ENCODE data around the gene ARHGAP6. TPM values are rescaled to one million over a fixed set of nuclear protein-coding genes. Genes with fewer than 3 reads are reported as not detected.

Gene ARHGAP6
- total and polyA plus RNA-seq, 8 donors: 7.0 to 25.4 (median 20.5) TPM

DNA sequence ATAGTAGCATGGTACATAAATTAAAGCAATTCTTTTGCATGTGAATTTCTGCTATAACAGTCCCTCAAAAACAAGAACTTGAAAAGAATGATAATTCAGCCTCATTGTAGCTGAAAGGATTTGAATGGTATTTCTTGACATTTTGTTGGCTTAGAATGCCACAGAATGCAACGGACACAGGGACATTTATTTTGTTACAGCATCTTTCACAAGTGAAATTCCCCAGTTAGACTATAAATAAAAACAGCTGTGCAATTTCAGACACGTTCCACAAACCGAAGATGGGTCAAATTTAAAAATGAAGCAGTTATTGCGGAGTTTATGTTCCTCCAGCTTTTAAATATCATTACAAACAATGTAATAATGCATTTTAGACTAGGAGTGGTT lies 455.3 kb downstream of the ARHGAP6 start:
- no peak for ATAC-seq
- peak in 1 of 4 donors; percentile 24 for DNase-seq
- H3K4me3 ChIP-seq: no peak overlapping the region
- H3K27ac ChIP-seq: no peak overlapping the region
- no peaks in the 10 kb centered on the region for H3K36me3 ChIP-seq
- TF ChIP-seq, protein P1, sequence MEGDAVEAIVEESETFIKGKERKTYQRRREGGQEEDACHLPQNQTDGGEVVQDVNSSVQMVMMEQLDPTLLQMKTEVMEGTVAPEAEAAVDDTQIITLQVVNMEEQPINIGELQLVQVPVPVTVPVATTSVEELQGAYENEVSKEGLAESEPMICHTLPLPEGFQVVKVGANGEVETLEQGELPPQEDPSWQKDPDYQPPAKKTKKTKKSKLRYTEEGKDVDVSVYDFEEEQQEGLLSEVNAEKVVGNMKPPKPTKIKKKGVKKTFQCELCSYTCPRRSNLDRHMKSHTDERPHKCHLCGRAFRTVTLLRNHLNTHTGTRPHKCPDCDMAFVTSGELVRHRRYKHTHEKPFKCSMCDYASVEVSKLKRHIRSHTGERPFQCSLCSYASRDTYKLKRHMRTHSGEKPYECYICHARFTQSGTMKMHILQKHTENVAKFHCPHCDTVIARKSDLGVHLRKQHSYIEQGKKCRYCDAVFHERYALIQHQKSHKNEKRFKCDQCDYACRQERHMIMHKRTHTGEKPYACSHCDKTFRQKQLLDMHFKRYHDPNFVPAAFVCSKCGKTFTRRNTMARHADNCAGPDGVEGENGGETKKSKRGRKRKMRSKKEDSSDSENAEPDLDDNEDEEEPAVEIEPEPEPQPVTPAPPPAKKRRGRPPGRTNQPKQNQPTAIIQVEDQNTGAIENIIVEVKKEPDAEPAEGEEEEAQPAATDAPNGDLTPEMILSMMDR (IDR thresholded peaks at IDR 0.05): no peak
- no peaks in the 10 kb centered on the region for H3K4me1 ChIP-seq
- no peaks in the 10 kb centered on the region for H3K9me3 ChIP-seq
- H3K27me3 ChIP-seq: no peaks in the 10 kb centered on the region
- intact Hi-C loops (cut with DNase I): no loop called here

DNA sequence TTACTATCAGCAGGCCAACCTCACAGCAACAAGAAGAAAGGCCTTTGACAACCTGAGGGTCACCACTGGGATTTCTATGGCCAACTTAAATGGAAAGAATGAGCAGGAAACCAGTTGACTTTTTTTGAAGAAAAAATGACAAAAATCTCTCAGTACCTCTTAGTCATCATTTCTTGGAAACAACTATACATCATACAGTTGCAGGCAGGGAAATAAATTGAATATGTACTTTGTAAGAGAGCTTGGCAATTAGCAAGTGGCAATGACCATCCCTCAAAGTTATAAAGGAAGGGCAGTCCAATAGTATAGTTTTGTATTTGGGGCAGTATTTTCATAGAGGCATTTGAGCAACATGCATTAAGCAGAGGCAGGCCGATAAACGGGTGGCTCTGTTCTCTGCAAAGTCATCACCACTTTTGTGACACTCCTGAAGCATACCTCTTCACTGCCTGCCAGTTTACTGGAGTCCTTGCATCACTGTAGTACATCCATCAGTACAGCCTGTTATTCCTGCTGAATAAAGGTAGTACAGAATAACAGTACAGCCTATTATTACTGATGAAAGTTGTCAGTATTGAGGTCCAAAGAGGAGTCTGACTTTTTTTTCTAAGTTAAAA lies 455.8 kb downstream of the ARHGAP6 start:
- ATAC-seq: no peak
- no peaks in the 10 kb centered on the region for H3K4me1 ChIP-seq
- no peaks in the 10 kb centered on the region for H3K36me3 ChIP-seq
- no peak overlapping the region for H3K27ac ChIP-seq
- DNase-seq: no peak
- H3K9me3 ChIP-seq: no peaks in the 10 kb centered on the region
- TF ChIP-seq, protein P1 (IDR thresholded peaks at IDR 0.05): no peak
- intact Hi-C loops (cut with DNase I): no loop called here
- no peak overlapping the region for H3K4me3 ChIP-seq
- H3K27me3 ChIP-seq: no peaks in the 10 kb centered on the region

DNA sequence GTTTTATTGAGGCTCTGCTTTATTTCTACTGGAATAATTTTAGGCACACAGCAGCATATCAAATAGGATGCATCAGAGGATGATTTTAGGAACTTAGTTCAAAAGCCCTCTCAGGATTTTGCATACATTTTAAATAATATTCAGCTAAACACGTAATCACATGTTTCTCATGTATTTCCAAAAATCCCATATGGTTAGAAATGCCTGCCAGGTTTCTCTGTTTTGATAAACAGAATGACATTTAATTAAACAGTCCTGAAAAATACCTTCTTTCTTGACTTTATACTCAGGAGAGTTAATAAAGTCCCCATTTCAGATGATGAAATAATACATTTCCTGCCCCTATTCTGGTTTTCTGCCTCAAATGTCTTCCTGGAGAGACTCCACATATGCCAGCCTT lies 459.0 kb downstream of the ARHGAP6 start:
- no peaks in the 10 kb centered on the region for H3K4me1 ChIP-seq
- H3K4me3 ChIP-seq: no peak overlapping the region
- no peaks in the 10 kb centered on the region for H3K36me3 ChIP-seq
- H3K27ac ChIP-seq: no peak overlapping the region
- no peaks in the 10 kb centered on the region for H3K27me3 ChIP-seq
- DNase-seq (no peak), ATAC-seq (no peak)
- TF ChIP-seq, protein P1 (IDR thresholded peaks at IDR 0.05): no peak
- intact Hi-C loops (cut with DNase I): no loop called here
- H3K9me3 ChIP-seq: no peaks in the 10 kb centered on the region

DNA sequence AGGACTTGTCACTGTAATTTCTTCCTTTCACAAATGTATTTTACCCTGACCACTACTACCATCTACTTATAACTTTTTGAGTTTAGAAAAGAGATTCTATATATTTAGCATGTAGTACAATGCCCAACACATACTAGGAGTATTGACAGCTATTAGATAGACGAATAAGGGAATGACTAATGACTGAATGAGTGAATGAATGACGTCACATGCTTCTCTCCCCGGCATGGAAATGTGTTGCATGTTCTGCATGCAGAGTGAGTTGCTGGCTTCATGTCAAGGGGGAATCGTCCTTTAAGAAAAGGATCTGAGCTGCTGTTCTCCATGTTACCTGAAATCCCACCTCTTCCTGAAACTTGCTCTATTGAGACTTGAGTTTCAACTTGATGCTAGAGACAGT lies 459.9 kb downstream of the ARHGAP6 start:
- DNase-seq (no peak), ATAC-seq (no peak)
- H3K27me3 ChIP-seq: no peaks in the 10 kb centered on the region
- intact Hi-C loops (cut with DNase I): no loop called here
- TF ChIP-seq, protein P1 (IDR thresholded peaks at IDR 0.05): no peak
- H3K4me1 ChIP-seq: no peaks in the 10 kb centered on the region
- no peak overlapping the region for H3K27ac ChIP-seq
- H3K36me3 ChIP-seq: no peaks in the 10 kb centered on the region
- no peaks in the 10 kb centered on the region for H3K9me3 ChIP-seq
- H3K4me3 ChIP-seq: no peak overlapping the region

DNA sequence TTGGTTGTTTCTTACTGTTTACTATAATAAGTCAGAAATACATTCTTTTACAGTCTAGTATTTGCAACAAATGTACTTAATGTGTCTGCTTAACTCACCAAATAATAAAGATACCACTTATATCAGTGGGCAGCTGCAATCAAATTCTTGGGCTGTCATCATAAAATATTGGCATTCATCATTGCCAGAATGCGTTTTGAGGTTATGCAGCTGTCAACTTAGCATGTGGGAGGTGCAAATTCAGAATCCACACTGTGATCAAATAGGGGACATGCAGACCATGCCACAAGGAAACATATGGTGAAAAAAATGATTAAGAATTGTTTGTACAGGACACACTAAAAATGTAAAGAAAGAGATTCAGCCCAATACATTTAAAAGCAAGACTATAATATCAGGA lies 468.0 kb downstream of the ARHGAP6 start:
- no peak overlapping the region for H3K27ac ChIP-seq
- no peak overlapping the region for H3K4me3 ChIP-seq
- DNase-seq (no peak), ATAC-seq (no peak)
- no peaks in the 10 kb centered on the region for H3K4me1 ChIP-seq
- H3K27me3 ChIP-seq: no peaks in the 10 kb centered on the region
- TF ChIP-seq, protein P1 (IDR thresholded peaks at IDR 0.05): no peak
- intact Hi-C loops (cut with DNase I): no loop called here
- no peaks in the 10 kb centered on the region for H3K9me3 ChIP-seq
- H3K36me3 ChIP-seq: no peaks in the 10 kb centered on the region
